VCaP (cell line): ENCODE results near the gene CACNA2D4.

Source experiments
- H3K27ac ChIP-seq: fragments of 450-650 bp; 2 replicates; pipeline ENCODE4 v1.5.1; 2017
- TF ChIP-seq, protein P1 (sequence below): fragments of 450-650 bp; conservative IDR thresholded peaks from 2 replicates; pipeline ENCODE4 v1.5.1; 2017; ENCODE audit warnings: mild to moderate bottlenecking, moderate library complexity

The CACNA2D4 gene

DNA sequence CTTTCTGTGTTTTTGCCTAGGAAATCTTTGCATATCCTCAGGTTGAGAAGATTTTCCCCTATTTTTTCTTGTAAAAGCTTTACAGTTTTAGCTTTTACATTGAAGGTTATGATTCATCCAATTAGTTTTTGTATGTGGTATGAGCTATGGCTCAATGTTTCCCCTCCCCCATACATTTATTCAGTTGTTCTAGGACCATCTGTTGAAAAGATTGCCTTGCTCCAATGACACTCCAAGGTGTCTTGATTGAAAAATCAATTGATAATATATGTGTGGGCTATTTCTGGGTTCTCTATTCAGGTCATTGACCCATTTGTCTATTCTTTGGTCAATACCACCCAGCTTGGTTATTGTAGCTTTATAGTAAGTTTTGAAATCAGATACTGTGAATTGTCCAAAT lies 55.5 kb downstream of the CACNA2D4 start:
- TF ChIP-seq, protein P1, sequence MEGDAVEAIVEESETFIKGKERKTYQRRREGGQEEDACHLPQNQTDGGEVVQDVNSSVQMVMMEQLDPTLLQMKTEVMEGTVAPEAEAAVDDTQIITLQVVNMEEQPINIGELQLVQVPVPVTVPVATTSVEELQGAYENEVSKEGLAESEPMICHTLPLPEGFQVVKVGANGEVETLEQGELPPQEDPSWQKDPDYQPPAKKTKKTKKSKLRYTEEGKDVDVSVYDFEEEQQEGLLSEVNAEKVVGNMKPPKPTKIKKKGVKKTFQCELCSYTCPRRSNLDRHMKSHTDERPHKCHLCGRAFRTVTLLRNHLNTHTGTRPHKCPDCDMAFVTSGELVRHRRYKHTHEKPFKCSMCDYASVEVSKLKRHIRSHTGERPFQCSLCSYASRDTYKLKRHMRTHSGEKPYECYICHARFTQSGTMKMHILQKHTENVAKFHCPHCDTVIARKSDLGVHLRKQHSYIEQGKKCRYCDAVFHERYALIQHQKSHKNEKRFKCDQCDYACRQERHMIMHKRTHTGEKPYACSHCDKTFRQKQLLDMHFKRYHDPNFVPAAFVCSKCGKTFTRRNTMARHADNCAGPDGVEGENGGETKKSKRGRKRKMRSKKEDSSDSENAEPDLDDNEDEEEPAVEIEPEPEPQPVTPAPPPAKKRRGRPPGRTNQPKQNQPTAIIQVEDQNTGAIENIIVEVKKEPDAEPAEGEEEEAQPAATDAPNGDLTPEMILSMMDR, result no peak
- H3K27ac ChIP-seq, result no peak overlapping the region

DNA sequence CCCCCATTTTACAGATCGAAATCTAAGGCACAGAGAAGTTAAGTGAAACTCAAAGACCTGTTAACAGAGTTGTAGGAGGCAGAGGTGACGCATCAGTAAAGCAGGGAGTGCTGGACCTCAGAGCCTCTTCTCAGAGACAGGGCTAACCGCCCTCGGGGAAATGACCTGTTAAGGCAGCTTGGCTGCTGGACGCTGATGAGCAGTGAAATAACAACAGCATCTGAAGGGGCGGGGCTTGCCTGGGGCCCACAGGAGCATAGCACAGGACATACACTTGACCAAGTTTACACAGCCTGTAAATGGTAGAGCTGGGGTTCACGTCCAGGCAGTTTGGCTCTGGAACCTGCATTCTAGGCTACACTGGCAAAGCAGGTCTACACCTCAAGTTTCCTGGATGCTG lies 58.8 kb downstream of the CACNA2D4 start:
- TF ChIP-seq, protein P1, result no peak

DNA sequence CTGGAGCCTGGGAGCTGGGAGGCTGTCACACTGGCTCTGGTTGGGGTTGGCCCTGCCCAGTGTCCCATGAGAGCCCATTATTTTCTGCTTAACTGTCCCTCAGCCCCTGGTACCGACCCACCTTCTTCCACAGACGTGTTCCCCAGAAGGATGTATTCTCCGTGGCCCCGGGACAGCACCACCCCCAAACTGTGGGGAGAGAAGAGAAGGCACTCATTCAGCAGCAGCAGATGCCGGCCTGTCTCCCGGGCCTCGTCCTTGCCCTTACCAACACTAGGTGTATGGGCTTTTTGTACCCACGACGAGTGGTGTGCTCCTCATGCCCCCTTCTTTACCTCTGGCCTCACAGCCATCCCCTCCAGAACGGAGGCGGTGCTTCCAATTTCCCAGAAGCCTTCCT lies 60.0 kb downstream of the CACNA2D4 start:
- TF ChIP-seq, protein P1, result no peak
- no peak overlapping the region for H3K27ac ChIP-seq

More for the DNA sequence above, 58.8 kb downstream of the CACNA2D4 start:
- no peak overlapping the region for H3K27ac ChIP-seq

DNA sequence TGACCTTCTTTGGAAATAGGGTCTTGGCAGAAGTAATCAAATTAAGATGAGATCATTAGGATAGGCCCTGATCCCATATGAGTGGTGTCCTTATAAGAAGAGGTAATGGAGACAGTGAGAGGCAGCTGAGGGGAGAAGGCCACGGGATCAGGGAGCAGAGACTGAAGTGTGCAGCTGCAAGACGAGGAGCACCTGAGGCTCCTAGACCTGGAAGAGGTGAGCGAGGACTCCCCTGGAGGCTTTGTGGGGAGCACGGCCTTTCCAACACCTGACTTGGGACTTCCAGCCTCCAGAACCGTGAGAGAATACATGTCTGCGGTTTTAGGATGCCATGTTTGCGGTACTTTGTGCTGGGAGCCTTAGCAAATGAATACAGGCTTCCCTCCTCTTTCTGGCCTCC lies 60.6 kb downstream of the CACNA2D4 start:
- TF ChIP-seq, protein P1, result no peak

DNA sequence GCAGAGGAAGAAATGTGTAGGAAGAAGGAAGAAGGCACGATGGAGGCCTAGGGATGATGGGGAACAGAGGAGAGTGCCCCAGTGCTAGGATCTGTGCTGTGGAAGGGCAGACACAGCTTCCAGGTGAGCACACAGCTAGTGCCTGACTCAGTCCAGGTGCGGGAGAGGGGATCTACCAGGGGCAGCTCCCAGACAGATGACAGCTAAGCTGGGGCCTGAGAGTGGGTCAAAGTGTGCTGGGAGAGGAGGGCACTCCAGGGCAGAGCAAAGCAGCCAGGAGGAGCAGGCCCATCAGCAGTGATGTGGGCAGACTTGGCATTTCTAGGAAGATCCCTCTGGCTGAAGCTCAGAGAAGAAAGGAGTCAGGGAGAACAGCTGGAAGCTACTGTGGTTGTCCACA lies 61.4 kb downstream of the CACNA2D4 start:
- TF ChIP-seq, protein P1, result no peak

More for the DNA sequence above, 60.6 kb downstream of the CACNA2D4 start:
- H3K27ac ChIP-seq, result no peak overlapping the region

DNA sequence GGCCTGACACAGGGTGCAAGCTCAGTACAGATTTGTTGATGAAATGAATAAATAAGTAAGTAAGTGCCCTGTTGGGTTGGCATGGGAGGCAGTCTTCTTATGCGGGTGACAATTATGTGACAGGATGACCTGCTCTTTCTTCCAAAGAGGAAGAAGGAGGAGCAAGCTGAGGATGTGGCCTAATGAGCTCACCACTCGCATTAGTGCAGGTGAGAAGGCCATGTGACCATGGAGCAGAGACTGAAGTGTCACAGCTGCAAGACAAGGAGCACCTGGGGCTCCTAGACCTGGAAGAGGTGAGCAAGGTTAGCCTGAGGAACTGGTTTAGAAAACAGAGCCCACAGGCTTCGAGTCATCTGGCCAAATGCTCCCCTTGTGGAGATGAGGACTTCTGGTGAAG lies 63.2 kb downstream of the CACNA2D4 start:
- H3K27ac ChIP-seq, result no peak overlapping the region
- TF ChIP-seq, protein P1, result no peak

More for the DNA sequence above, 61.4 kb downstream of the CACNA2D4 start:
- no peak overlapping the region for H3K27ac ChIP-seq

DNA sequence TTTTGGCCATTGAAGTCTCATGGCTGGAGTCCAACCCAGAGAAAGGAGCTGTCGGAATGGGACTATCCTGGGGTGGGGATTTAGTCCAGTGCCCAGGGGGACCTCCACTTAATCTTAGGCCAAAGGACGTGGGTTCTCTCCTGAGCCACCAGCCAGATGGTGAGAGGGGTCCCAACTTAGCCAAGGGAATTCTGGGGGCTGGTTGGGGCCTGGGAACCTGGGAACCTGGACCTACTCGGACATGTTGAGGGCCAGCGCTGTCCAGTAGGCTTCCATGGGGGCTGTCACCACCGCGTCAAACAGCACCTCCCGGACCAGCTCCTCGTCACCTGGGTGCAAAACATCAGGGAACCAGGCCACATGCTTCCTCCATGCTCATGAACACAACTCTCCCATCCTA lies 64.7 kb downstream of the CACNA2D4 start:
- H3K27ac ChIP-seq, result no peak overlapping the region
- TF ChIP-seq, protein P1, result no peak
